ENCODE results near the gene CRYBG3.

The CRYBG3 gene

DNA sequence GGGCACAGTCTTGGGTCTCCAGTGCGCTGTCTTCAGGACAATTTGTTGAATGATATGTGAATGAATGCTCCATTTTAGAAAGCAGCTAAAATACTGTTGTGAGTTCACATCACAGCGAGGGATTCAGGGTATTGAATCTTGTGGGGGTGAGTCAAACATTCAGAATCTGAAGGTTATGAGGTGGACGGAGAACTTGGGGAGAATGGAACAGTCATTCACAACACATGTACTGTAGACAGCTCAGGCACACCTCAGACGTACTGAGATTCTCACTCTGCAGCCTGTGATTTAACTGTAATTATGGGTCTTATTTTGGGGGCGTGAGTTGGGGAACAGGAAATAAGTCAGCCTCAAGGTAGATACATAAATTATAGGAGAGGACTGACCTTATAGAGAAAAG, 13.9 kb downstream of the CRYBG3 start:
- no peaks in the 10 kb centered on the region for H3K36me3 ChIP-seq (ENCODE audit: control insufficient read depth in 4 of 4, insufficient read depth in 4 of 4, low read length in 3 of 4)
- H3K9me3 ChIP-seq (ENCODE audit: control extremely low read depth in 1 of 5, control insufficient read depth in 4 of 5, insufficient read depth in 2 of 5, low read depth in 1 of 5, low read length in 4 of 5): no peaks in the 10 kb centered on the region
- no peak overlapping the region for H3K4me3 ChIP-seq (ENCODE audit: control insufficient read depth in 1 of 7, extremely low read depth in 1 of 7, insufficient read depth in 4 of 7, low read depth in 2 of 7, low read length in 6 of 7)
- CTCF ChIA-PET: no interaction called here
- H3K27me3 ChIP-seq (replicated peaks in 2 of 5; ENCODE audit: control insufficient read depth in 4 of 5, insufficient read depth in 5 of 5, low read length in 4 of 5): no peaks in the 10 kb centered on the region
- no CpG with 5 or more reads among the region's 5 CpGs for WGBS (ENCODE audit: insufficient coverage)
- no peaks in the 10 kb centered on the region for H3K4me1 ChIP-seq (ENCODE audit: control extremely low read depth in 1 of 4, control insufficient read depth in 4 of 4, insufficient read depth in 4 of 4, low read length in 3 of 4)
- no peak overlapping the region for H3K27ac ChIP-seq (ENCODE audit: insufficient read depth in 1 of 2, low read depth in 1 of 2, low read length in 2 of 2, poor library complexity in 1 of 2, severe bottlenecking in 2 of 2)
- POLR2A ChIA-PET: no interaction called here
- DNase-seq: no peak

DNA sequence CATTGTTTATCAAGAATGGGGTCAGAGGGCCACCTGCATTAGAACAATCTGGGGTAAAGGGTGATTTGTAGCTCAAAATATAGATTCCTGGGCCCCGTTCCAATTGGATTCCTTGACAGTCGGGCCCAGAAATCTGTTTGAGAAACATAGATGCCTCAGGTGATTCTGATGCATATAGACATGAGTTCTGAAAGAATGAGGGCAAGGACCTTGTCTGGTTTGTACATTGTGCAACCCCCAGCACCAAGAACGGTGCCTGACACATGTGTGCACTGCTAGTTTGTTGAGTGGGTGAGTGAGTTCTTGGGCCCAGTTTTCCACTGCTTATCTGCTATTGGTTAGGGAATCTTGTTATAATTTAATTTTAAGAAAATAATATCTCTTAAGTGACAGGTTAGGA, 16.6 kb downstream of the CRYBG3 start:
- H3K4me3 ChIP-seq (ENCODE audit: control insufficient read depth in 1 of 7, extremely low read depth in 1 of 7, insufficient read depth in 4 of 7, low read depth in 2 of 7, low read length in 6 of 7): no peak overlapping the region
- no peaks in the 10 kb centered on the region for H3K4me1 ChIP-seq (ENCODE audit: control extremely low read depth in 1 of 4, control insufficient read depth in 4 of 4, insufficient read depth in 4 of 4, low read length in 3 of 4)
- POLR2A ChIA-PET: no interaction called here
- no peak for DNase-seq
- WGBS (ENCODE audit: insufficient coverage): 100% methylated on average over 2 of the region's 3 CpGs
- H3K27me3 ChIP-seq (replicated peaks in 2 of 5; ENCODE audit: control insufficient read depth in 4 of 5, insufficient read depth in 5 of 5, low read length in 4 of 5): no peaks in the 10 kb centered on the region
- H3K36me3 ChIP-seq (ENCODE audit: control insufficient read depth in 4 of 4, insufficient read depth in 4 of 4, low read length in 3 of 4): no peaks in the 10 kb centered on the region
- H3K27ac ChIP-seq (ENCODE audit: insufficient read depth in 1 of 2, low read depth in 1 of 2, low read length in 2 of 2, poor library complexity in 1 of 2, severe bottlenecking in 2 of 2): no peak overlapping the region
- no peaks in the 10 kb centered on the region for H3K9me3 ChIP-seq (ENCODE audit: control extremely low read depth in 1 of 5, control insufficient read depth in 4 of 5, insufficient read depth in 2 of 5, low read depth in 1 of 5, low read length in 4 of 5)
- CTCF ChIA-PET: interaction anchor here (1.2 kb wide), 1 partner anchor 27 kb away, joined by 3 read pairs; no protein-coding TSS in a partner anchor

DNA sequence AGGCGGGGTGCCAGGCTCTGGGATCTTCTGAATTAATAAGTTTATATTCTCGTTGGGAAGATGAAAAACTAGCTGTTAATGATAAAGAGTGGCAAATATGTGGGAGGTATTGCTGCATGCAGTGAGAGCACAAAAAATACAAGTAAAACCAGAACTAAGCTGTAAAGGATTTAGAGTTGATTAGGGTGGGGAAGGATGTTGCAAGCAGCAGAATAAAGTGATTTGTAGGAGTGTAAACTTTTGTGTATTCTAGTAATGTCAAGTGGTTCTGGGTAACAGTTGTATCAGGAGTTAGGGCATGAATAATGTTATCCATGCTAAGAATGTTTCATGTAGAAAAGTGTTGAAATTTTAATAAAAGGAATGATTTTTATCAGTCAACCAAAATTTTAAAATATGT, 18.1 kb downstream of the CRYBG3 start:
- no peaks in the 10 kb centered on the region for H3K27me3 ChIP-seq (replicated peaks in 2 of 5; ENCODE audit: control insufficient read depth in 4 of 5, insufficient read depth in 5 of 5, low read length in 4 of 5)
- ChIA-PET CTCF (no interaction called here), POLR2A (no interaction called here)
- no peak overlapping the region for H3K4me3 ChIP-seq (ENCODE audit: control insufficient read depth in 1 of 7, extremely low read depth in 1 of 7, insufficient read depth in 4 of 7, low read depth in 2 of 7, low read length in 6 of 7)
- H3K36me3 ChIP-seq (ENCODE audit: control insufficient read depth in 4 of 4, insufficient read depth in 4 of 4, low read length in 3 of 4): no peaks in the 10 kb centered on the region
- no peaks in the 10 kb centered on the region for H3K4me1 ChIP-seq (ENCODE audit: control extremely low read depth in 1 of 4, control insufficient read depth in 4 of 4, insufficient read depth in 4 of 4, low read length in 3 of 4)
- no peak for DNase-seq
- no peak overlapping the region for H3K27ac ChIP-seq (ENCODE audit: insufficient read depth in 1 of 2, low read depth in 1 of 2, low read length in 2 of 2, poor library complexity in 1 of 2, severe bottlenecking in 2 of 2)
- H3K9me3 ChIP-seq (ENCODE audit: control extremely low read depth in 1 of 5, control insufficient read depth in 4 of 5, insufficient read depth in 2 of 5, low read depth in 1 of 5, low read length in 4 of 5): no peaks in the 10 kb centered on the region
- WGBS (ENCODE audit: insufficient coverage): 100% methylated on average over 2 of the region's 2 CpGs

DNA sequence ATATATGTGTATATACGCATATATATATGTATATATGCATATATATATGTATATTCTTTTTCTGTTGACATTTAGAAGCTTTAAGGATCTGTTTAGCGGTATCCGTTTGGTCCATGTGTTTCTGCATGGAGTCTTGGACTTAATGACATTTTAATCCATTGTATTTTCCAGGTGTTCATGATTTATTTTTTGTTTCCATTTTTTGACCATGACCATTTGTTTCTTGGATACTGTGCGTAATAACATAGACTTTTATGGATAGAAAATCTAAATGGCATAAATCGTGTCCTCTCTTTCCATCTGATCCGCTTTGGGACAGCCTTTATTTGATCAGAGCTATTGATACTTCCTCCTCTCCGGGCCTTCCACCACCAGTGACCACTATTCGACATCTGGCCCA, 19.5 kb downstream of the CRYBG3 start:
- Histone ChIP-seq H3K4me1 (ENCODE audit: control extremely low read depth in 1 of 4, control insufficient read depth in 4 of 4, insufficient read depth in 4 of 4, low read length in 3 of 4) (no peaks in the 10 kb centered on the region), H3K36me3 (ENCODE audit: control insufficient read depth in 4 of 4, insufficient read depth in 4 of 4, low read length in 3 of 4) (no peaks in the 10 kb centered on the region), H3K9me3 (ENCODE audit: control extremely low read depth in 1 of 5, control insufficient read depth in 4 of 5, insufficient read depth in 2 of 5, low read depth in 1 of 5, low read length in 4 of 5) (no peaks in the 10 kb centered on the region), H3K27ac (ENCODE audit: insufficient read depth in 1 of 2, low read depth in 1 of 2, low read length in 2 of 2, poor library complexity in 1 of 2, severe bottlenecking in 2 of 2) (no peak overlapping the region), H3K27me3 (replicated peaks in 2 of 5; ENCODE audit: control insufficient read depth in 4 of 5, insufficient read depth in 5 of 5, low read length in 4 of 5) (no peaks in the 10 kb centered on the region), H3K4me3 (ENCODE audit: control insufficient read depth in 1 of 7, extremely low read depth in 1 of 7, insufficient read depth in 4 of 7, low read depth in 2 of 7, low read length in 6 of 7) (no peak overlapping the region)
- 94% methylated on average over 4 of the region's 8 CpGs for WGBS (ENCODE audit: insufficient coverage)
- POLR2A ChIA-PET: no interaction called here
- DNase-seq: no peak
- CTCF ChIA-PET: interaction anchor here (1.0 kb wide), 1 partner anchor 9 kb away, joined by 3 read pairs; no protein-coding TSS in a partner anchor

DNA sequence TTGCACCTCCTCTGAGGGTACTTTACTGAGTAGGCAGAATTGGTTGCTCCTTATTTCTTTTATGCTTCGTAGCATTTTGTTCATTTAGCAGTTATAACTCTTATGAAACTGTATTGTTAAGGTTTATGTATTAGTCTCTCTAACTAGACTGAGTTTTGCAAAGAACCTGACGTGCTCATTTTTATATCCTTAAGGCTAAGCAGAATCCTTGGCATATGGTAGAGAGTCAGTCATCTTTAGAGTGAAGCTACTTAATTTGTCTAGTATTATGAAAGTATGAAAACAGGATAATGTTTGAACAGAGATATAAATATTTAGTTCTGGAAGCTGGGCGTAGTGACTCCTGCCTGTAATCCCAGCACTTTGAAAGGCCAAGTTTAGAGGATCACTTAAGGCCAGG, 20.1 kb downstream of the CRYBG3 start:
- Histone ChIP-seq H3K27me3 (replicated peaks in 2 of 5; ENCODE audit: control insufficient read depth in 4 of 5, insufficient read depth in 5 of 5, low read length in 4 of 5) (no peaks in the 10 kb centered on the region), H3K36me3 (ENCODE audit: control insufficient read depth in 4 of 4, insufficient read depth in 4 of 4, low read length in 3 of 4) (no peaks in the 10 kb centered on the region), H3K4me3 (ENCODE audit: control insufficient read depth in 1 of 7, extremely low read depth in 1 of 7, insufficient read depth in 4 of 7, low read depth in 2 of 7, low read length in 6 of 7) (no peak overlapping the region), H3K4me1 (ENCODE audit: control extremely low read depth in 1 of 4, control insufficient read depth in 4 of 4, insufficient read depth in 4 of 4, low read length in 3 of 4) (no peaks in the 10 kb centered on the region), H3K9me3 (ENCODE audit: control extremely low read depth in 1 of 5, control insufficient read depth in 4 of 5, insufficient read depth in 2 of 5, low read depth in 1 of 5, low read length in 4 of 5) (no peaks in the 10 kb centered on the region), H3K27ac (ENCODE audit: insufficient read depth in 1 of 2, low read depth in 1 of 2, low read length in 2 of 2, poor library complexity in 1 of 2, severe bottlenecking in 2 of 2) (no peak overlapping the region)
- DNase-seq: no peak
- ChIA-PET CTCF (no interaction called here), POLR2A (no interaction called here)
- WGBS (ENCODE audit: insufficient coverage): 100% methylated on average over 1 of the region's 3 CpGs

DNA sequence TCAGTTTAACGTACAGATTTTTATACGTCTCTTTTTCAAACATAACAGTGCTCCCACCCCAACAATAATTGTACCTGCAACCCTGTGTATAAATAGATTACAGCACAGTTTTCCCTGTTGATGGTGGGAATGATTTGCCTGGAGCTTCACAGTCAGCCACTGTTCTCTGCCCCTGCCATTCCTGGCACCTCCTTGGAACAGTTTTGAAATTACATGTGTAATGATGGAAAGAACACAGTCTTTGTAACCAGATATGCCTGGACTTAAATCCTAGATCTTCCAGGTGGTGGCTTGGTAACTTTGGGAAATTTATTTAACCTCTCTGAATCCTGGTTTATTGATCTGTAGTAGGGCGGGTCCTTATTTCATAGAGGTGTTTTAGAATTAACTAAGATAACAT, 27.0 kb downstream of the CRYBG3 start:
- Histone ChIP-seq H3K4me3 (ENCODE audit: control insufficient read depth in 1 of 7, extremely low read depth in 1 of 7, insufficient read depth in 4 of 7, low read depth in 2 of 7, low read length in 6 of 7) (no peak overlapping the region), H3K9me3 (ENCODE audit: control extremely low read depth in 1 of 5, control insufficient read depth in 4 of 5, insufficient read depth in 2 of 5, low read depth in 1 of 5, low read length in 4 of 5) (peaks cover 0 to 2% (median 0%) of the 10 kb centered on the region in 5 experiments), H3K4me1 (ENCODE audit: control extremely low read depth in 1 of 4, control insufficient read depth in 4 of 4, insufficient read depth in 4 of 4, low read length in 3 of 4) (no peaks in the 10 kb centered on the region), H3K27ac (ENCODE audit: insufficient read depth in 1 of 2, low read depth in 1 of 2, low read length in 2 of 2, poor library complexity in 1 of 2, severe bottlenecking in 2 of 2) (no peak overlapping the region), H3K36me3 (ENCODE audit: control insufficient read depth in 4 of 4, insufficient read depth in 4 of 4, low read length in 3 of 4) (no peaks in the 10 kb centered on the region), H3K27me3 (replicated peaks in 2 of 5; ENCODE audit: control insufficient read depth in 4 of 5, insufficient read depth in 5 of 5, low read length in 4 of 5) (no peaks in the 10 kb centered on the region)
- no CpG with 5 or more reads among the region's 3 CpGs for WGBS (ENCODE audit: insufficient coverage)
- POLR2A ChIA-PET: no interaction called here
- no peak for DNase-seq
- CTCF ChIA-PET: no interaction called here

DNA sequence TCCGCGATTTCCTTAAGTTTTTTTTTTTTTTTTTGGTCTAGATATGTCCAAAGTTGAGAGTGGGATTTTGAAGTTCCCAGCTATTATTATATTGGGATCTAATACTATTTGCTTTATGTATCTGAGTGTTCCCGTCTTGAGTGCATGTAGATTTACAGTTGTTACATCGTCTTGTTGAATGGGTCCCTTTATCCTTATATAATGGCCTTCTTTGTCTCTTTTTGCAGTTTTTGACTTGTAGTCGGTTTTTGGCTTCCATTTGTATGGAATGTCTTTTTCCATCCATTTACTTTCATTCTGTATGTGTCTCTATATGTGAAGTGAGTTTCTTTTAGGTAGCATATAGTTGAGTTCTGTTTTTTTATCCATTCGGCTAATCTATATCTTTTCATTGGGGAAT, 35.6 kb downstream of the CRYBG3 start:
- Histone ChIP-seq H3K9me3 (ENCODE audit: control extremely low read depth in 1 of 5, control insufficient read depth in 4 of 5, insufficient read depth in 2 of 5, low read depth in 1 of 5, low read length in 4 of 5) (peaks cover 0 to 5% (median 0%) of the 10 kb centered on the region in 5 experiments), H3K4me3 (ENCODE audit: control insufficient read depth in 1 of 7, extremely low read depth in 1 of 7, insufficient read depth in 4 of 7, low read depth in 2 of 7, low read length in 6 of 7) (no peak overlapping the region), H3K4me1 (ENCODE audit: control extremely low read depth in 1 of 4, control insufficient read depth in 4 of 4, insufficient read depth in 4 of 4, low read length in 3 of 4) (no peaks in the 10 kb centered on the region), H3K27ac (ENCODE audit: insufficient read depth in 1 of 2, low read depth in 1 of 2, low read length in 2 of 2, poor library complexity in 1 of 2, severe bottlenecking in 2 of 2) (no peak overlapping the region), H3K27me3 (replicated peaks in 2 of 5; ENCODE audit: control insufficient read depth in 4 of 5, insufficient read depth in 5 of 5, low read length in 4 of 5) (no peaks in the 10 kb centered on the region), H3K36me3 (ENCODE audit: control insufficient read depth in 4 of 4, insufficient read depth in 4 of 4, low read length in 3 of 4) (no peaks in the 10 kb centered on the region)
- ChIA-PET CTCF (no interaction called here), POLR2A (no interaction called here)
- WGBS (ENCODE audit: insufficient coverage): 100% methylated on average over 2 of the region's 6 CpGs
- DNase-seq: no peak
